CD4-positive, alpha-beta T cell (primary cell): ENCODE measurements around the gene OR1N2. TPM values are rescaled to one million over a fixed set of nuclear protein-coding genes. Genes with fewer than 3 reads are reported as not detected.
"Not testable (repeated sequence)": the region's sequence is repeated elsewhere in the genome, so short reads cannot be mapped to it uniquely, and the experiment has no call there.

Source experiments
- ATAC-seq: fragments of 200-7000 bp; cut with Tn5 transposase; one replicate; pipeline ENCODE4 v1.10.0; 2022; ENCODE audit warnings: mild to moderate bottlenecking; ENCODE audit not compliant: poor library complexity
- CTCF ChIA-PET: fragments of 350-600 bp; sonication (Branson Sonifier 250); formaldehyde crosslinking; loops from one replicate; lab custom pipeline; 2021; ENCODE audit warnings: antibody characterized with exemption, inconsistent platforms; lab: Charles Lee
- POLR2A ChIA-PET: fragments of 350-600 bp; sonication (Branson Sonifier 250); formaldehyde crosslinking; loops from one replicate; lab custom pipeline; 2021; ENCODE audit warnings: antibody characterized with exemption, inconsistent platforms; lab: Charles Lee
- DNase-seq, 14 experiments: peaks; one replicate each; pipeline ENCODE4 v3.0.0-alpha.2; 2013 to 2020; ENCODE audit warnings: mixed read lengths in 2 of 14
- H3K27ac ChIP-seq, 2 donors: one replicate each; pipeline versions ENCODE4 v1.5.1 to v1.7.0; 2013; ENCODE audit warnings: low read length in 2 of 2, low read depth in 1 of 2, mild to moderate bottlenecking in 1 of 2
- H3K27me3 ChIP-seq, 2 experiments: 1 replicate in 1 of 2; 2 replicates in 1 of 2; pipeline versions ENCODE4 v1.6.1 to v1.7.0; 2013; ENCODE audit warnings: low read length in 2 of 2, control low read depth in 1 of 2, mild to moderate bottlenecking in 1 of 2, moderate library complexity in 1 of 2; ENCODE audit not compliant: insufficient read depth in 2 of 2, control insufficient read depth in 1 of 2
- H3K36me3 ChIP-seq: one replicate; pipeline ENCODE4 v1.6.1; 2013; ENCODE audit warnings: low read length, control low read depth; ENCODE audit not compliant: insufficient read depth
- H3K4me1 ChIP-seq: one replicate; pipeline ENCODE4 v1.6.1; 2013; ENCODE audit warnings: low read length, control low read depth; ENCODE audit not compliant: insufficient read depth
- H3K4me3 ChIP-seq: one replicate; pipeline ENCODE4 v1.5.1; 2013; ENCODE audit warnings: mild to moderate bottlenecking, low read length, moderate library complexity
- H3K9me3 ChIP-seq, 2 experiments: 1 replicate in 1 of 2; 2 replicates in 1 of 2; pipeline versions ENCODE4 v1.6.1 to v1.7.0; 2013; ENCODE audit warnings: low read length in 2 of 2, mild to moderate bottlenecking in 2 of 2, control low read depth in 1 of 2, moderate library complexity in 1 of 2; ENCODE audit not compliant: control insufficient read depth in 1 of 2, insufficient read depth in 1 of 2
- H3K27ac Mint-ChIP-seq: one replicate; pipeline ENCODE4 v1.8.0; 2020; ENCODE audit warnings: mixed read lengths
- H3K27me3 Mint-ChIP-seq: one replicate; pipeline ENCODE4 v1.8.0; 2021; ENCODE audit warnings: mixed read lengths
- H3K36me3 Mint-ChIP-seq: one replicate; pipeline ENCODE4 v1.8.0; 2021; ENCODE audit warnings: low read depth, mixed read lengths
- H3K4me1 Mint-ChIP-seq: one replicate; pipeline ENCODE4 v1.8.0; 2021; ENCODE audit warnings: low read depth, mixed read lengths
- H3K4me3 Mint-ChIP-seq: one replicate; pipeline ENCODE4 v1.8.0; 2020; ENCODE audit warnings: mild to moderate bottlenecking, mixed read lengths
- H3K9me3 Mint-ChIP-seq: one replicate; pipeline ENCODE4 v1.8.0; 2020; ENCODE audit warnings: mixed read lengths
- intact Hi-C, 2 experiments: fragments of 100-400 bp; cut with DNase I in 1 of 2; cut with micrococcal nuclease in 1 of 2; formaldehyde crosslinking; loops; one replicate each; pipeline versions ENCODE4 v1.15.1 to v1.9.0; 2023 to 2025; cut with DNase I, micrococcal nuclease
- total RNA-seq, 174 experiments: library from RNA in 2 of 174; stranded (reverse) in 2 of 174; gene quantifications; one replicate each; pipeline ENCODE4 v1.2.3 and lab custom pipeline; 2021 to 2026
- TF ChIP-seq, protein P1 (sequence below): fragments of 200-600 bp; IDR thresholded peaks from one replicate; pipeline ENCODE4 v1.8.0; 2022; ENCODE audit warnings: antibody characterized with exemption, mild to moderate bottlenecking

Gene OR1N2
- total RNA-seq, 2 experiments from 2014 or later: not detected

DNA sequence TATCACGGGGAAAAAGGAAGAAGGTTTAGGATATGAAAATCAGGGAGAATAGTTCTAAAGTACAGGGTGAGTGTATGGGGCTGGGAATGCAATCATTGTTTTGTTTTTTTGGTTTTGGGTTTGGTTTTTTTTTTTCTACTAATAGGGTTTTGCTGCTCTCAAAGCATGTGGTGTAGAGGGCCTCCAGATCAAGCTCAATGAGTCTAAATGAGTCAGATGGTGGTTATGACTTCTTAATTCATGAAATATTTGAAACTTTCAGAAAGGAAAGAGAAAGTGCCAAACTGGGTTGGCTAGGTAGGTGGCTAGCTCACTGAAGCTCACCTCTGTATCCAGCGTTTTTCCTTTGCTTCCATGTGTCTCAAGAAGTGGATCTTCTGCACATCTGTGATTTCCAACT, 19.5 kb downstream of the OR1N2 start:
- ChIA-PET CTCF (no interaction called here), POLR2A (no interaction called here)

DNA sequence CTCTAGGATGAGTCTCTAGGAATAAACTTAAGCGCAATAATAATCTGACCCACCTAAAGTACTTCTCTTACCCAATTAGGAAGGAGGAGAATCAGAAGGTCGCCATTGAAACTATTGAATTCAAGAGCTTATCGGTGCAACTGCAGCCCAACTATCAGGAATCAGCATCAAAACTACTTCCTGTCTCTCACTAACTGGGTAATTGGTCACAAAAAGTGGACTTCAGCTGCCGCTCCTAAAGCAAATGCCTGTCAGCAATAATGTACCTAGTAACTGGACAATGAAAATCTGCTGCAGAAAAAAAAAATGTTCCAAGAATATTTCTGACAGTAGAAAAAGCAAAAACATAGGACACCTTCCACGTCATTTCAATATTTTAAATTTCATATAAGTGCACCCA, 27.0 kb downstream of the OR1N2 start:
- H3K9me3 Mint-ChIP-seq: no peaks in the 10 kb centered on the region
- no peak overlapping the region for H3K4me3 ChIP-seq
- no peak for ATAC-seq

More for the DNA sequence above, 19.5 kb downstream of the OR1N2 start:
- H3K4me3 ChIP-seq: no peak overlapping the region
- peaks cover 0 to 4% of the 10 kb centered on the region in 2 experiments for H3K9me3 ChIP-seq
- no peaks in the 10 kb centered on the region for H3K27me3 ChIP-seq
- H3K27ac Mint-ChIP-seq: no peak overlapping the region
- intact Hi-C loops: no loop called here
- no peak overlapping the region for H3K4me3 Mint-ChIP-seq
- H3K4me1 Mint-ChIP-seq: no peaks in the 10 kb centered on the region
- no peak for ATAC-seq
- H3K36me3 ChIP-seq: no peaks in the 10 kb centered on the region
- H3K27ac ChIP-seq: no peak overlapping the region
- TF ChIP-seq, protein P1, sequence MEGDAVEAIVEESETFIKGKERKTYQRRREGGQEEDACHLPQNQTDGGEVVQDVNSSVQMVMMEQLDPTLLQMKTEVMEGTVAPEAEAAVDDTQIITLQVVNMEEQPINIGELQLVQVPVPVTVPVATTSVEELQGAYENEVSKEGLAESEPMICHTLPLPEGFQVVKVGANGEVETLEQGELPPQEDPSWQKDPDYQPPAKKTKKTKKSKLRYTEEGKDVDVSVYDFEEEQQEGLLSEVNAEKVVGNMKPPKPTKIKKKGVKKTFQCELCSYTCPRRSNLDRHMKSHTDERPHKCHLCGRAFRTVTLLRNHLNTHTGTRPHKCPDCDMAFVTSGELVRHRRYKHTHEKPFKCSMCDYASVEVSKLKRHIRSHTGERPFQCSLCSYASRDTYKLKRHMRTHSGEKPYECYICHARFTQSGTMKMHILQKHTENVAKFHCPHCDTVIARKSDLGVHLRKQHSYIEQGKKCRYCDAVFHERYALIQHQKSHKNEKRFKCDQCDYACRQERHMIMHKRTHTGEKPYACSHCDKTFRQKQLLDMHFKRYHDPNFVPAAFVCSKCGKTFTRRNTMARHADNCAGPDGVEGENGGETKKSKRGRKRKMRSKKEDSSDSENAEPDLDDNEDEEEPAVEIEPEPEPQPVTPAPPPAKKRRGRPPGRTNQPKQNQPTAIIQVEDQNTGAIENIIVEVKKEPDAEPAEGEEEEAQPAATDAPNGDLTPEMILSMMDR: no peak
- no peaks in the 10 kb centered on the region for H3K36me3 Mint-ChIP-seq
- no peaks in the 10 kb centered on the region for H3K4me1 ChIP-seq
- no peaks in the 10 kb centered on the region for H3K27me3 Mint-ChIP-seq
- no peaks in the 10 kb centered on the region for H3K9me3 Mint-ChIP-seq
- DNase-seq: no peak

DNA sequence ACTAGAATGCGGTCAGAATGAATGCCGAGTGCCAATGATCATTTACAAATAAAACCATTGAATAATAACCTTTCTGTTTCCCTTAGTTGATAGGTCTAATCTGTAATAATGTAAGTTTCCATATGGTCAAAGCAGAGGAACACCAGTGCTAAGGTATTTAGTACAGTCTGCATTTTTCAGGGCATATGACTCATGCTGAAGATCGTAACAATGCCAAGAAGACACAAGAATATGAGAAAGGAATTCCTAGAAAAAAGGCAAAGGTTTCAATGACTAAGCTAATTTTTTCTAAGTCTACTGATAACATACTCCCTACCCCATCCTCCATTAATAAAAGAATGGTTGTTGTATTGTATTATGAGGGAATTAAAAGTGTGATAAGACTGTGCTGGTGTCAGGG, 27.4 kb downstream of the OR1N2 start:
- Histone ChIP-seq H3K4me3 (no peak overlapping the region), H3K9me3 (peaks cover 0 to 4% of the 10 kb centered on the region in 2 experiments), H3K36me3 (no peaks in the 10 kb centered on the region), H3K27ac (no peak overlapping the region), H3K27me3 (no peaks in the 10 kb centered on the region), H3K4me1 (no peaks in the 10 kb centered on the region)
- DNase-seq (no peak), ATAC-seq (no peak)
- no peaks in the 10 kb centered on the region for H3K4me1 Mint-ChIP-seq
- TF ChIP-seq, protein P1: no peak
- ChIA-PET POLR2A (no interaction called here), CTCF (no interaction called here)
- no peaks in the 10 kb centered on the region for H3K9me3 Mint-ChIP-seq
- H3K27me3 Mint-ChIP-seq: peaks cover 15% of the 10 kb centered on the region
- H3K4me3 Mint-ChIP-seq: no peak overlapping the region
- no peaks in the 10 kb centered on the region for H3K36me3 Mint-ChIP-seq
- intact Hi-C loops: no loop called here
- H3K27ac Mint-ChIP-seq: no peak overlapping the region

More for the DNA sequence above, 27.0 kb downstream of the OR1N2 start:
- DNase-seq: no peak
- no peaks in the 10 kb centered on the region for H3K27me3 ChIP-seq
- ChIA-PET CTCF (no interaction called here), POLR2A (no interaction called here)
- H3K4me1 ChIP-seq: no peaks in the 10 kb centered on the region
- H3K9me3 ChIP-seq: peaks cover 0 to 4% of the 10 kb centered on the region in 2 experiments
- no peaks in the 10 kb centered on the region for H3K4me1 Mint-ChIP-seq
- peaks cover 13% of the 10 kb centered on the region for H3K27me3 Mint-ChIP-seq
- no peak overlapping the region for H3K27ac ChIP-seq
- no peak overlapping the region for H3K27ac Mint-ChIP-seq
- TF ChIP-seq, protein P1: no peak
- no peaks in the 10 kb centered on the region for H3K36me3 ChIP-seq
- intact Hi-C loops: no loop called here
- no peaks in the 10 kb centered on the region for H3K36me3 Mint-ChIP-seq
- no peak overlapping the region for H3K4me3 Mint-ChIP-seq

DNA sequence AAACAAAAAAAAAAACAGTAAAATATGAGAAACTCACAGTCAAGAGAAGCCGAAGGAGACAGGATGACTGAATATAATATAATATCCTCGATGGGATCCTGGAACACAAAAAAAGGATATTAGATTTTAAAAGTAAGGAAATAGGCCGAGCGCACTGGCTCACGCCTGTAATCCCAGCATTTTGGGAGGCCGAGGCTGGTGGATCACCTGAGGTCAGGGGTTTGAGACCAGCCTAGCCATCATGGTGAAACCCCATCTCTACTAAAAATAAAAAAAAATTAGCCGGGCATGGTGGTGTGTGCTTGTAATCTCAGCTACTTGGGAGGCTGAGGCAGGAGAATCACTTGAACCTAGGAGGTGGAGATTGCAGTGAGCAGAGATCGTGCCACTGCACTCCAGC, 30.4 kb downstream of the OR1N2 start, which contains the start of gene OR1L8:
Gene OR1L8, minus strand, starts transcription at position 101 of the 400 bp plus-strand sequence. CDS start 14,907 bp downstream, outside the sequence.
- H3K36me3 ChIP-seq, H3K36me3 Mint-ChIP-seq, H3K27ac Mint-ChIP-seq, H3K27ac ChIP-seq, H3K4me3 Mint-ChIP-seq, POLR2A ChIA-PET, H3K4me1 ChIP-seq, H3K9me3 ChIP-seq, DNase-seq, H3K27me3 ChIP-seq, H3K4me1 Mint-ChIP-seq, CTCF ChIA-PET, H3K4me3 ChIP-seq, ATAC-seq, H3K9me3 Mint-ChIP-seq, intact Hi-C loops: not testable (repeated sequence)
- peaks cover 15% of the 10 kb centered on the region for H3K27me3 Mint-ChIP-seq
